ENCODE measurements around the gene GNS.

The GNS gene

GRCh38 chr12:64671681-64672080 lies 87.5 kb downstream of the GNS start:
- DNase-seq = no peak

DNA sequence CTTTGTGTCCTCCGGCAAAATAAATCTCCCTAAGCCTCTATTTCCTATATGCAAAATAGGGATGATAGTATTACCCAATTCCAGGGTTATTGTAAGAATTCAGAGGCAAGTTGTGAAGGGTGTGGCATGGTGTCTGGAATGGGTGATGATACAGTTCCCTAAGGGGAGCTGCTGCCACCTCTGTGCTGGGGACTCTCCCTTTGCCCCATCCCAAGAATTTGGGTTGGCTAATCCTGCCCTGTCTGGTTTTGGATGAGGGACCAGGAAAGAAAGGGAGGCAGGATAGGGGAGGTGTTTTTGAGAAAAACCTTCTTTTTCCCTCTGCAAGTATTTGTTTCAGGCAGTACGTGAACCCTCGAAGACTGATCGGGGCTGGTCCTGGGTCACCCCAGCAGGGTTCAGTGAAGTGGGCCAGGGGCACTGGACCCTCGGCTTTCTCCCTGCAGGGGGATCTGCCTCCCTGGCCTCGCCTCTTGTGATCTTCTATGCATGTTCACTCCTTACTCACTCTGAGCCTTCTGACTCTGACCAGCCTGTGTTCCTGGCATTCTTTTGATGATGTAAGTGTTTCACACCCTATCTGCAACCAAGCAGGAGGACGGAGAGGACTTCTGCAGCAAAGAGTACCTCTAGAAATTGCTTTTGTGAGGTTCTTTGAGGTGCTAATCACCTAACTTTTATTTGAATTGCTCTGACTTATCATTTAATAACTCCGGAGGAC lies 88.1 kb downstream of the GNS start:
- DNase-seq = no peak

DNA sequence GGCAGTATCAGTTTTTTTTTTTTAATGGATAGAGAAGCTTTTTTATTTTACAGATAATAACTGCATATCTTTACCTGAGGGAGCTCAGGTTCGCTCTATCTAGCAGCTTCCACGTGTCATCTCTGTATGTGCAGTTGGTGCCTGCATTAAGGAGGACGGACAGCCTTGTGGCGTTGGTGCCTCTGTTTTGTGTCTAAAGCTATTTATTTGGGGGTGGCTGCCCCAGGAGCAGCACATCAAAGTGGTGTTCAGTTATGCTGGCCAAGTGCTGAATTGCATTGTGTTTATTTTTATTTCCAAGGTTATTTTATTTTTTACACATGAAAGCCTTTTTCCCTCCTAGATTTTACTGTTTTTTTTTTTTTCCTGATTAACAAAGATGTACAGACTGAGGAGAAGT lies 89.2 kb downstream of the GNS start:
- no peak for DNase-seq

DNA sequence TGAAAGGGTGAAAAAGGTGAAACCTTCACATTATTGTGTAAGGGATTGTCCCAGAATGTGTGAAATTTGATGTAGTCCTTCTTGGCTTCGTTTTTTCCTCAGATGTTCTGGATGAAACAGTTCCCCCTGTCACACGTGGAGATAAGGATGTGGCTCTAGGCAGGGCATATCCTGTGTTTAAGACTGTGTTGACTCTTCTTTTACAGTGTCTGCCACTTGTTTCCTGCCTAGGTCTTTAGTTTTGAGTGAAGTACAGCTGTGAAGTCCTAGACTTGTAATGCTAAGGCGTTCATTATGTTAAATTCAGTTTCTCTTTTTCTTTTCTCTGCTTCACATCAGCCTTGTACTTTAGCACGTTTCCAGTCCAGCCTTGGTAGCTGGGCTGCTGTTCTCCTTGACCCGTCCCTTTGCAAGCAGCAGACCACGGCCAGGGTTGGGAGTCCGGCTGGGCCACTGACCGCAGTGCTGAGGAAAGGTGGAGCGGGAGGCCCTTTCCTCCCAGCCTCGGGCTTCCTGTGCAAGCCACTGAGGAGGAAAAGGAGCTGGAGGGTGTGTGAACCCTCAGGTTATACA lies 89.8 kb downstream of the GNS start:
- peak; percentile 55 for DNase-seq

DNA sequence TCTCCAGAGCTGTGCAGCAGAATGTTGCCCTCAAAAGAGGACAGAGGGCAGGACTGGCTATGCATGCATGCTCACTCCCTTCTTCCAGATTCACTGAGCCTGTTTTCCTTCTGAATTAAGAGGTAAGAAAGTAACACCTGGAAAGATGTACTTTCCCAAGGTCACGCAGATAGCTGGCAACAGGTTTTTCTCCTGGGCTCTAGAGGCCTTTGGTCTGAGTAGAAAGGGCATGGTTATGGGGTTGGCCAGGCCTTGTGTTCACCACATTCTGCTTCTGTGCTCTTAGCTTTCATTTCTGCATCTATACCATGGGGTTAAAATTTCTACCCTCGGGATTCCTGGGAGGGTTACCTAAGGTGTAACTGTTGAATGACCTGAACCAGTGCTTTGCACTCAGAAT lies 91.4 kb downstream of the GNS start:
- no peak for DNase-seq

- no peak for DNase-seq
Observed at GRCh38 chr12:64666054-64666914, 92.9 kb downstream of the GNS start.

- DNase-seq = peak; percentile 60
Observed at GRCh38 chr12:64665514-64665913, 93.7 kb downstream of the GNS start.

All from effector CD4-positive, alpha-beta T cell (primary cell).